ENCODE measurements around the gene CNOT2. TPM values are rescaled to one million over a fixed set of nuclear protein-coding genes. Genes with fewer than 3 reads are reported as not detected.

The CNOT2 gene
- total and polyA plus RNA-seq, 2 experiments from 2014 or later = 110 to 152 TPM

DNA sequence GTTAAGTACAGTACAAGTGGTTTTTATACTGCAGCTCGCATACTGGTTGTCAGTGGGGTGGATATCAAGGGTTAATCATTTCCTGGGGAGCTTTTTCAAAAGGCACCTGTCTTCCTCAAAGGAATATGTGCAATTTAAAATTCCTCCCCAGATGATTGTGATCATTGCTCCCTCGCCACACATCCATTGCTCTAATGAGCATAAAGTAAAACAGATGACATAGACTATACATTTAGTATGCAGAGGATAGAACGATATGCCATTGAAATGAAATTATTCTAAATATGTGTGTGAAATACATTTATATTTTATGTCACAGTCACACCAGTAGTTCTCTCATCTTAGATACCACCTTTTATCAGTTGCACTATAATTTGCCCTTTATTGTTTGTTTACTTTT lies 86.5 kb downstream of the CNOT2 start:
- no peaks in the 10 kb centered on the region for H3K9me3 Mint-ChIP-seq
- Histone ChIP-seq H2AFZ (no peak overlapping the region), H3F3A (replicated peaks; ENCODE audit: low read depth) (no peaks in the 10 kb centered on the region), H4K20me1 (replicated peaks; ENCODE audit: insufficient read depth) (no peaks in the 10 kb centered on the region), H3K79me2 (replicated peaks; ENCODE audit: insufficient read depth) (peaks cover 8% of the 10 kb centered on the region; the same call in 1 of the 2 replicates), H3K27ac (ENCODE audit: low read depth) (no peak overlapping the region), H3K9me2 (ENCODE audit: insufficient read depth) (no peaks in the 10 kb centered on the region), H3K4me3 (no peak overlapping the region), H3K4me1 (ENCODE audit: insufficient read depth) (peaks cover 52% of the 10 kb centered on the region), H3K36me3 (ENCODE audit: insufficient read depth) (no peaks in the 10 kb centered on the region), H3K4me2 (0 out of 2 replicates have a peak overlapping the region, but pooled peaks have one; percentile 10), H3K27me3 (ENCODE audit: insufficient read depth) (no peaks in the 10 kb centered on the region)
- ATAC-seq (no peak), DNase-seq (ENCODE audit: low spot score) (no peak)
- H3K36me3 Mint-ChIP-seq (ENCODE audit: low read depth) = peaks cover 5% of the 10 kb centered on the region; the same call in 2 of the 3 replicates
- no peak overlapping the region for H3K27ac Mint-ChIP-seq
- no peak overlapping the region for H3K4me3 Mint-ChIP-seq
- peaks cover 44% of the 10 kb centered on the region for H3K4me1 Mint-ChIP-seq
- no peak for TF ChIP-seq ZNF331 (CRISPR knock-in tag; IDR thresholded peaks at IDR 0.05; ENCODE audit: low read depth)
- TF ChIP-seq, protein P1, sequence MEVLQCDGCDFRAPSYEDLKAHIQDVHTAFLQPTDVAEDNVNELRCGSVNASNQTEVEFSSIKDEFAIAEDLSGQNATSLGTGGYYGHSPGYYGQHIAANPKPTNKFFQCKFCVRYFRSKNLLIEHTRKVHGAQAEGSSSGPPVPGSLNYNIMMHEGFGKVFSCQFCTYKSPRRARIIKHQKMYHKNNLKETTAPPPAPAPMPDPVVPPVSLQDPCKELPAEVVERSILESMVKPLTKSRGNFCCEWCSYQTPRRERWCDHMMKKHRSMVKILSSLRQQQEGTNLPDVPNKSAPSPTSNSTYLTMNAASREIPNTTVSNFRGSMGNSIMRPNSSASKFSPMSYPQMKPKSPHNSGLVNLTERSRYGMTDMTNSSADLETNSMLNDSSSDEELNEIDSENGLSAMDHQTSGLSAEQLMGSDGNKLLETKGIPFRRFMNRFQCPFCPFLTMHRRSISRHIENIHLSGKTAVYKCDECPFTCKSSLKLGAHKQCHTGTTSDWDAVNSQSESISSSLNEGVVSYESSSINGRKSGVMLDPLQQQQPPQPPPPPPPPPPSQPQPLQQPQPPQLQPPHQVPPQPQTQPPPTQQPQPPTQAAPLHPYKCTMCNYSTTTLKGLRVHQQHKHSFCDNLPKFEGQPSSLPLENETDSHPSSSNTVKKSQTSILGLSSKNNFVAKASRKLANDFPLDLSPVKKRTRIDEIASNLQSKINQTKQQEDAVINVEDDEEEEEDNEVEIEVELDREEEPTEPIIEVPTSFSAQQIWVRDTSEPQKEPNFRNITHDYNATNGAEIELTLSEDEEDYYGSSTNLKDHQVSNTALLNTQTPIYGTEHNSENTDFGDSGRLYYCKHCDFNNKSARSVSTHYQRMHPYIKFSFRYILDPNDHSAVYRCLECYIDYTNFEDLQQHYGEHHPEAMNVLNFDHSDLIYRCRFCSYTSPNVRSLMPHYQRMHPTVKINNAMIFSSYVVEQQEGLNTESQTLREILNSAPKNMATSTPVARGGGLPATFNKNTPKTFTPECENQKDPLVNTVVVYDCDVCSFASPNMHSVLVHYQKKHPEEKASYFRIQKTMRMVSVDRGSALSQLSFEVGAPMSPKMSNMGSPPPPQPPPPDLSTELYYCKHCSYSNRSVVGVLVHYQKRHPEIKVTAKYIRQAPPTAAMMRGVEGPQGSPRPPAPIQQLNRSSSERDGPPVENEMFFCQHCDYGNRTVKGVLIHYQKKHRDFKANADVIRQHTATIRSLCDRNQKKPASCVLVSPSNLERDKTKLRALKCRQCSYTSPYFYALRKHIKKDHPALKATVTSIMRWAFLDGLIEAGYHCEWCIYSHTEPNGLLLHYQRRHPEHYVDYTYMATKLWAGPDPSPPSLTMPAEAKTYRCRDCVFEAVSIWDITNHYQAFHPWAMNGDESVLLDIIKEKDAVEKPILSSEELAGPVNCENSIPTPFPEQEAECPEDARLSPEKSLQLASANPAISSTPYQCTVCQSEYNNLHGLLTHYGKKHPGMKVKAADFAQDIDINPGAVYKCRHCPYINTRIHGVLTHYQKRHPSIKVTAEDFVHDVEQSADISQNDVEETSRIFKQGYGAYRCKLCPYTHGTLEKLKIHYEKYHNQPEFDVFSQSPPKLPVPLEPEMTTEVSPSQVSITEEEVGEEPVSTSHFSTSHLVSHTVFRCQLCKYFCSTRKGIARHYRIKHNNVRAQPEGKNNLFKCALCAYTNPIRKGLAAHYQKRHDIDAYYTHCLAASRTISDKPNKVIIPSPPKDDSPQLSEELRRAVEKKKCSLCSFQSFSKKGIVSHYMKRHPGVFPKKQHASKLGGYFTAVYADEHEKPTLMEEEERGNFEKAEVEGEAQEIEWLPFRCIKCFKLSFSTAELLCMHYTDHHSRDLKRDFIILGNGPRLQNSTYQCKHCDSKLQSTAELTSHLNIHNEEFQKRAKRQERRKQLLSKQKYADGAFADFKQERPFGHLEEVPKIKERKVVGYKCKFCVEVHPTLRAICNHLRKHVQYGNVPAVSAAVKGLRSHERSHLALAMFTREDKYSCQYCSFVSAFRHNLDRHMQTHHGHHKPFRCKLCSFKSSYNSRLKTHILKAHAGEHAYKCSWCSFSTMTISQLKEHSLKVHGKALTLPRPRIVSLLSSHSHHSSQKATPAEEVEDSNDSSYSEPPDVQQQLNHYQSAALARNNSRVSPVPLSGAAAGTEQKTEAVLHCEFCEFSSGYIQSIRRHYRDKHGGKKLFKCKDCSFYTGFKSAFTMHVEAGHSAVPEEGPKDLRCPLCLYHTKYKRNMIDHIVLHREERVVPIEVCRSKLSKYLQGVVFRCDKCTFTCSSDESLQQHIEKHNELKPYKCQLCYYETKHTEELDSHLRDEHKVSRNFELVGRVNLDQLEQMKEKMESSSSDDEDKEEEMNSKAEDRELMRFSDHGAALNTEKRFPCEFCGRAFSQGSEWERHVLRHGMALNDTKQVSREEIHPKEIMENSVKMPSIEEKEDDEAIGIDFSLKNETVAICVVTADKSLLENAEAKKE (CRISPR knock-in tag; IDR thresholded peaks at IDR 0.05) = no peak
- TF ChIP-seq STAT1 (IDR thresholded peaks at IDR 0.05; ENCODE audit: unreplicated experiment) = no peak
- no peak for TF ChIP-seq CREB1 (CRISPR knock-in tag; IDR thresholded peaks at IDR 0.05; ENCODE audit: low read depth)
- no peak for TF ChIP-seq EZH2 (IDR thresholded peaks at IDR 0.05; ENCODE audit: low read depth, unreplicated experiment)
- no peak for TF ChIP-seq NANOG (IDR thresholded peaks at IDR 0.05; ENCODE audit: borderline replicate concordance)
- TF ChIP-seq ZNF114 (CRISPR knock-in tag; IDR thresholded peaks at IDR 0.05) = no peak
- no peak for TF ChIP-seq POLR2AphosphoS5 (IDR thresholded peaks at IDR 0.05; ENCODE audit: low read depth)
- TF ChIP-seq CTCF (conservative IDR thresholded peaks at IDR 0.05; ENCODE audit: low read depth in 2 of 2) = no peak
- no peaks in the 10 kb centered on the region for H3K27me3 Mint-ChIP-seq (ENCODE audit: insufficient read depth, low read depth, poor library complexity)
